SU-DHL-6 (cell line): ENCODE measurements around the gene DNAAF5.

ENCODE experiments used
- CTCF ChIP-seq: fragments of 200-600 bp; sonication (generic); IDR thresholded peaks from one replicate; pipeline ENCODE4 v1.5.1; 2017; ENCODE audit warnings: antibody characterized with exemption, mild to moderate bottlenecking, low read length, moderate library complexity; ENCODE audit not compliant: insufficient read depth, poor library complexity, severe bottlenecking
- EZH2phosphoT487 ChIP-seq: fragments of 200-600 bp; sonication (generic), shearing (Covaris generic); conservative IDR thresholded peaks from 2 replicates; pipeline ENCODE4 v1.6.1; 2018; ENCODE audit warnings: mild to moderate bottlenecking, antibody characterized with exemption, low read length, moderate library complexity, mixed read lengths

- TF ChIP-seq CTCF, result no peak
- no peak for TF ChIP-seq EZH2phosphoT487
Measured at GRCh38 chr7:828793-829561, 102.5 kb downstream of the DNAAF5 start.
